Mucosa of descending colon (tissue), 3 donors: Measurements from ENCODE around the gene USP4. TPM values are rescaled to one million over a fixed set of nuclear protein-coding genes. Genes with fewer than 3 reads are reported as not detected.
"Not testable (repeated sequence)": the region's sequence is repeated elsewhere in the genome, so short reads cannot be mapped to it uniquely, and the experiment has no call there.

ENCODE experiments used
- ATAC-seq: fragments of 200-7000 bp; cut with Tn5 transposase; one replicate; pipeline ENCODE4 v1.9.1; 2020; ENCODE audit warnings: mild to moderate bottlenecking, moderate library complexity
- DNase-seq, 3 donors: peaks; one replicate each; pipeline ENCODE4 v3.0.0-alpha.2; 2020
- H3K36me3 ChIP-seq: fragments of 200-600 bp; one replicate; pipeline ENCODE4 v1.8.0; 2021; ENCODE audit warnings: low read depth, mild to moderate bottlenecking
- H3K4me1 ChIP-seq: fragments of 200-600 bp; one replicate; pipeline ENCODE4 v1.8.0; 2021; ENCODE audit warnings: low read depth, mild to moderate bottlenecking
- H3K4me3 ChIP-seq: fragments of 200-600 bp; one replicate; pipeline ENCODE4 v1.8.0; 2021; ENCODE audit warnings: mild to moderate bottlenecking
- H3K9me3 ChIP-seq: fragments of 200-600 bp; one replicate; pipeline ENCODE4 v1.8.0; 2021; ENCODE audit warnings: mild to moderate bottlenecking
- CTCF ChIP-seq: fragments of 200-600 bp; IDR thresholded peaks from one replicate; pipeline ENCODE4 v1.8.0; 2022; ENCODE audit warnings: antibody characterized with exemption, mild to moderate bottlenecking
- intact Hi-C, 2 donors: fragments of 100-400 bp; cut with DNase I in 1 of 2; cut with micrococcal nuclease in 1 of 2; formaldehyde crosslinking; loops; one replicate each; pipeline versions ENCODE4 v1.11.0 to v1.11.1; 2022; cut with DNase I, micrococcal nuclease
- total RNA-seq, 3 donors: library from RNA; stranded (reverse); fragmentation: NEBNext Ultra II Directional in 2 of 3; extraction: Animal tissue kit (Norgen Biotek cat#: 25700) in 2 of 3; gene quantifications; one replicate each; pipeline versions ENCODE4 v1.2.1 to v1.2.4, GENCODE V29; 2021 to 2023
- donor health status: DM: no; HTN: no; CAD: no; lungs with moderate emphysema.
- donor health status: DM: no; HTN: no; CAD: no.
- donor health status: DM: no; HTN: yes; CAD: no.

USP4 gene
- total RNA-seq, 3 donors from 2014 or later, result 46.4 to 60.5 (median 58.9) TPM

- Histone ChIP-seq H3K4me3 (peak within 1 kb of the TSS; percentile 60), H3K36me3 (peaks cover 5% of the 10 kb centered on the region), H3K4me1 (peaks cover 25% of the 10 kb centered on the region), H3K9me3 (no peaks in the 10 kb centered on the region)
- ATAC-seq (peak; percentile 94), DNase-seq (peak; percentile 96 to 97 (median 97))
- no peak for TF ChIP-seq CTCF
- intact Hi-C loops, result no loop called here
Observed at GRCh38 chr3:49358217-49358883, 18.5 kb upstream of the USP4 start, which contains the start of gene GPX1. GPX1 (minus strand) TSS chr3:49358353; CDS start chr3:49358278, 75 bp downstream.

- H3K36me3 ChIP-seq, intact Hi-C loops, H3K9me3 ChIP-seq: not testable (repeated sequence)
- peak overlapping the region; percentile 60 for H3K4me3 ChIP-seq
- DNase-seq (peak; percentile 62 to 78 (median 77)), ATAC-seq (peak; percentile 56)
- peaks cover 25% of the 10 kb centered on the region for H3K4me1 ChIP-seq
Observed at GRCh38 chr3:49357443-49358216, 17.8 kb upstream of the USP4 start.

GRCh38 chr3:49357095-49357442 is 17.2 kb upstream of the USP4 start:
- H3K9me3 ChIP-seq, intact Hi-C loops, H3K36me3 ChIP-seq, ATAC-seq, H3K4me3 ChIP-seq: not testable (repeated sequence)
- H3K4me1 ChIP-seq, result peaks cover 25% of the 10 kb centered on the region
- peak in 1 of 3 donors; percentile 6 for DNase-seq

GRCh38 chr3:49352890-49353421 is 13.1 kb upstream of the USP4 start:
- no peak for DNase-seq
- Histone ChIP-seq H3K9me3 (no peaks in the 10 kb centered on the region), H3K4me1 (peaks cover 7% of the 10 kb centered on the region), H3K4me3 (no peak overlapping the region), H3K36me3 (no peaks in the 10 kb centered on the region)
- TF ChIP-seq CTCF, result no peak
- no peak for ATAC-seq
- intact Hi-C loops, result no loop called here

GRCh38 chr3:49352281-49352680 is 12.4 kb upstream of the USP4 start:
- no peak for DNase-seq
- Histone ChIP-seq H3K4me3 (no peak overlapping the region), H3K36me3 (no peaks in the 10 kb centered on the region), H3K9me3 (no peaks in the 10 kb centered on the region), H3K4me1 (peaks cover 7% of the 10 kb centered on the region)
- intact Hi-C loops, result no loop called here
- no peak for TF ChIP-seq CTCF
- ATAC-seq, result no peak

- no peak for TF ChIP-seq CTCF
- Histone ChIP-seq H3K9me3 (no peaks in the 10 kb centered on the region), H3K4me1 (peaks cover 2% of the 10 kb centered on the region), H3K4me3 (no peak overlapping the region), H3K36me3 (no peaks in the 10 kb centered on the region)
- DNase-seq (no peak), ATAC-seq (peak; percentile 33)
- intact Hi-C loops, result no loop called here
Observed at GRCh38 chr3:49351521-49352011, 11.7 kb upstream of the USP4 start.
